ENCODE data around the gene IPCEF1. TPM values are rescaled to one million over a fixed set of nuclear protein-coding genes. Genes with fewer than 3 reads are reported as not detected.
"Not testable (repeated sequence)": the region's sequence is repeated elsewhere in the genome, so short reads cannot be mapped to it uniquely, and the experiment has no call there.

Gene IPCEF1
- total RNA-seq, 2 experiments from 2014 or later, result 42.9 to 46.4 TPM

DNA sequence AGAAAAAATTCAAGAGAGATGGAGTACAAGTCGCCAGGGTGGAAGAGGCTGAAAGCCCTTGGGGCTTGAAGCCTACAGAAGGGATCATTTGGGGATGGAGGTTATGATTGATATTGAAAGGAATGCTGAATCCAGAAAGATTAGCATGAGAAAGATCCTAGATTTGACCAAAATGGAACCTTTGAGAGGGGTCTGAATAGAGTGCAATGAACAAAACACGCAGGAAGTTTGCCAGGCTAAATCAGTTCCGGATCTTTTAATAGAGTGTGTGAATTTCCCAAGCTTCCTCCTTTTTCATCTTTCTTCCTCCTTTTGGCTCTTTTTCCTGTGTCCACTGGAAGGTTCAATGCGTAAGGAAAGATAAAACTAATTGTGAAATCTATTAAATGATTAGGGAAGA is 15.3 kb downstream of the IPCEF1 start:
- H3K9me3 Mint-ChIP-seq, result peaks cover 6% of the 10 kb centered on the region
- H3K4me1 Mint-ChIP-seq, result no peaks in the 10 kb centered on the region
- no peak overlapping the region for H3K4me3 Mint-ChIP-seq
- no peaks in the 10 kb centered on the region for H3K36me3 Mint-ChIP-seq
- DNase-seq, result no peak
- ATAC-seq (ENCODE audit: low read depth), result no peak
- peaks cover 4% of the 10 kb centered on the region for H3K27me3 Mint-ChIP-seq
- POLR2A ChIA-PET, result no interaction called here
- H3K27ac Mint-ChIP-seq, result no peak overlapping the region

DNA sequence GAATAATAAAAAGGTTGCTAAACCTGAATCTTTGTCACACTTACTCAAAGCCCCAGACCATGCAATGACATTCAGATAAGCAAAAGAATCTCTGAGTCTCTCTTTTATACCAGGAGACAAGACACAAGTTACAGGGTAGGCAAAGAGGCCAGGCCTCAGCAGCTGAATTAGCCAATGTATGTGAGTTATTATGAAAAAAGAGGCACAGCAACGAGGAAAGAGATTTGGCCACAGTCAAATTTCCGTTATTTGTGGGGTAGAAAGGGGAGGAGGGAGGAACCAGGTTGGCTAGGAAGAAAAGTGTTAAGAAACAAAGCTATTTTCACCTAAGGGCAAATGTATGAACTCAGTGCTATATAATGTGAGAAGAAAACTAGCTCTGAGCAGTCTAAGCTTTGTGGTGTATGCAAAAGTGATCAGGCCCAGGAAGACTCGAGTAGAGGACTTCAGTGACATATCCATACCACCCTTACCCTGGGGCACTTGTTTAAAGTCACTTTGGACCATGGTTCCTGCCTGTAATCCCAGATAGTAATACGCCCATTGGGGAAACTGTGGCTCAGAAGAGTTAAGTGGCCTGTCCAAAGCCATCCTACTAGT is 19.1 kb downstream of the IPCEF1 start:
- no peak for ATAC-seq (ENCODE audit: low read depth)

GRCh38 chr6:154334147-154334546 is 22.5 kb downstream of the IPCEF1 start:
- H3K4me1 Mint-ChIP-seq; POLR2A ChIA-PET; H3K27me3 Mint-ChIP-seq; H3K27ac Mint-ChIP-seq; ATAC-seq (ENCODE audit: low read depth); DNase-seq; H3K36me3 Mint-ChIP-seq; H3K4me3 Mint-ChIP-seq: not testable (repeated sequence)
- H3K9me3 Mint-ChIP-seq, result peaks cover 10% of the 10 kb centered on the region

More for the DNA sequence above, 19.1 kb downstream of the IPCEF1 start:
- Mint-ChIP-seq H3K4me1 (no peaks in the 10 kb centered on the region), H3K4me3 (no peak overlapping the region), H3K27me3 (peaks cover 4% of the 10 kb centered on the region), H3K27ac (no peak overlapping the region), H3K36me3 (no peaks in the 10 kb centered on the region), H3K9me3 (peaks cover 4% of the 10 kb centered on the region)
- POLR2A ChIA-PET, result no interaction called here
- no peak for DNase-seq

DNA sequence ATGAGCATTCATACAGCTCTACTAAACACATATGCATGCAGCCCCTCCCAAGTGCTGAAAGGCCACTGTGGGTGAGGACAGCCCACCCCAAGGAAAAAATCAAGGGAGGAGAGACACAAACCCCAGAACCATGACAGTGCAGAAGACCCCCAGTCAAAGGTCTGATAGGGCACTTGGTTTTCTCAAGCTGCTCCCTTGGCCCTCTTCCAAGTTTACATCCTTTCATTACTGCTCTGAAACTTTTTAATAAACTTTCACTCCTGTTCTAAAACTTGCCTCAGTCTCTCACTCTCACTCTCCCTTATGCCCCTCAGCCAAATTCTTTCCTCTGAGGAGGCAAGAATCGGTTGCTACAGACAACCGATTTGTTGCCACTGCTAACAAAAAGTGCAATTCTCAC is 24.9 kb downstream of the IPCEF1 start:
- DNase-seq, result no peak
- Mint-ChIP-seq H3K4me3 (no peak overlapping the region), H3K9me3 (peaks cover 10% of the 10 kb centered on the region), H3K4me1 (no peaks in the 10 kb centered on the region), H3K27me3 (peaks cover 2% of the 10 kb centered on the region), H3K36me3 (no peaks in the 10 kb centered on the region), H3K27ac (no peak overlapping the region)
- POLR2A ChIA-PET, result no interaction called here
- ATAC-seq (ENCODE audit: low read depth), result no peak

DNA sequence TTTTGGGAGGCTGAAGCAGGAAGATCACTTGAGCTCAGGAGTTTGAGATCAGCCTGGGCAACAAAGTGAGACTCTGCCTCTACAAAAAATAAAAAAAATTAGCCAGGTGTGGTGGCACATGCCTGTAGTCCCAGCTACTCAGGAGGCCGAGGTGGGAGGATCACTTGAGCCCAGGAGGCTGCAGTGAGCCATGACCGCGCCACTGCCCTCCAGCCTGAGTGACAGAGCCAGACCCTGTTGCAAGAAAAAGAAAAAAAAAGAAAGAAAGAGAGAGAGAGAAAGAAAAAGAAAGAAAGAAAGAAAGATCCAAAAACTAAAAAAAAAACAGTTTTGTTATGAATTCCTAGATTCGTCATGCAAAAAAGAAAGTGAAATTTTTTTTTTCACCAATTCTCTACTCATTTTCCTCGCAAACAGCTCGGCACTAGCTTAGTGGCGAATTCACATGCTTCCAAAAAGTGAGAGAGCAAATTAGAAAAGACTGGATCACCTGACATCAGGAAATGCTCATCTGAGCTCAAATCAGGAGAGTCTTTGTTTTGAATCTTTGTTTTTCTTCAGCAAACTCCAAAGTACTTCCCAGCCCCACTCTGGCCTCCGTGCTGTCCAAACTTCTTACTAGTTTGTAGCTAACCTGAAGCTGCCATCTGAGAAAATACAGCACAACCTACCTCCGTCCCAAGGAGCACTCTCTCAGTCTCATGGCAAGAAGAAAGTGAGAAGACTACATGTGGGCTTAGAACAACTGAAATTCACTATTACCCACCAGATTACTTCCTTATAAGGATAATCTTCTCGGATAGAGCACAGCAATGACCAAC is 27.0 kb downstream of the IPCEF1 start:
- POLR2A ChIA-PET, result no interaction called here
- Mint-ChIP-seq H3K36me3 (no peaks in the 10 kb centered on the region), H3K4me3 (no peak overlapping the region), H3K27ac (no peak overlapping the region), H3K9me3 (peaks cover 6% of the 10 kb centered on the region), H3K27me3 (no peaks in the 10 kb centered on the region), H3K4me1 (no peaks in the 10 kb centered on the region)
- DNase-seq (no peak), ATAC-seq (ENCODE audit: low read depth) (no peak)

GRCh38 chr6:154327313-154327712 is 29.3 kb downstream of the IPCEF1 start:
- H3K4me1 Mint-ChIP-seq; ATAC-seq (ENCODE audit: low read depth); H3K27me3 Mint-ChIP-seq; POLR2A ChIA-PET; H3K27ac Mint-ChIP-seq; H3K9me3 Mint-ChIP-seq; DNase-seq; H3K36me3 Mint-ChIP-seq; H3K4me3 Mint-ChIP-seq: not testable (repeated sequence)

DNA sequence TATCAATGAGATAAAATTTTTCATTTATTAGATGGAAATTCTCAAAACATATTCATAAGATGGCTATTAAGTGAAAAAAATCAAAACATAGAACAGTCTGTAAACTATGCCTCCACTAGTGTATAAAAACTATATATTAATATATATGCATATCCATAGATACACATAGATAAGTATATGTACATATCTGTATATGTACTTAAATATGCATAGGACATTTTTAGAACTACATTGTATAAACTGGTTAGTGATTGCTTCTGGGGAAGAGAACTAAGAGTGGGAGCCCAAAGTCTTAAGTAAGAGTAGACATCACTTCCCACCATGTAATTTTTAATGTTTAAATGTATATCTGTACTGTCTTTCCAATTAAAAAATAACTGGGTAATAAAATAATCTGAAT is 31.5 kb downstream of the IPCEF1 start:
- ATAC-seq (ENCODE audit: low read depth), result no peak
- H3K4me1 Mint-ChIP-seq, result no peaks in the 10 kb centered on the region
- H3K36me3 Mint-ChIP-seq, result no peaks in the 10 kb centered on the region
- no peaks in the 10 kb centered on the region for H3K9me3 Mint-ChIP-seq
- no peak overlapping the region for H3K27ac Mint-ChIP-seq
- POLR2A ChIA-PET, result no interaction called here
- no peaks in the 10 kb centered on the region for H3K27me3 Mint-ChIP-seq
- H3K4me3 Mint-ChIP-seq, result no peak overlapping the region
- no peak for DNase-seq

DNA sequence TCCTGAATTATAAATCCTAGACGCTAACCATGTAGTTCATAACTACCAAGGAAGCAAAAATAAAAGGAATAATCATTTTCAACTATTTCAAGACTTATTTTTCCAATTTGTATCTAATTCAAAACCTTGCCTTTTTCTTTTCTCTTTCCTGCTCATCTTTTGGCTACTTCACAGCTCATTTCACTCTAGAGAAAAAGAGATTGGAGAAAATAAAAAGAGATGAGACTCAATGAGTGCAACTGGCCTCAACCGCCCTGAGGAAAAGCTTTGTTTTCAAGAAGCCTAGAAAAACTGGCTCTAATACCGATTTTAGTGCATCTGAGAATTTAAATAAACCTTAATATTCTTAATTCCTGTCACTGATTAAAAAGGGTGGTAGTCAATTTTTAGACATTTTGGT is 36.4 kb downstream of the IPCEF1 start:
- H3K4me1 Mint-ChIP-seq, result peaks cover 1% of the 10 kb centered on the region
- H3K4me3 Mint-ChIP-seq, result no peak overlapping the region
- POLR2A ChIA-PET, result no interaction called here
- DNase-seq (no peak), ATAC-seq (ENCODE audit: low read depth) (no peak)
- no peak overlapping the region for H3K27ac Mint-ChIP-seq
- H3K27me3 Mint-ChIP-seq, result no peaks in the 10 kb centered on the region
- no peaks in the 10 kb centered on the region for H3K9me3 Mint-ChIP-seq
- no peaks in the 10 kb centered on the region for H3K36me3 Mint-ChIP-seq

GRCh38 chr6:154319231-154319858 is 37.3 kb downstream of the IPCEF1 start:
- Mint-ChIP-seq H3K27me3 (peaks cover 3% of the 10 kb centered on the region), H3K9me3 (no peaks in the 10 kb centered on the region), H3K4me1 (peaks cover 1% of the 10 kb centered on the region), H3K4me3 (no peak overlapping the region), H3K27ac (no peak overlapping the region), H3K36me3 (no peaks in the 10 kb centered on the region)
- no peak for ATAC-seq (ENCODE audit: low read depth)
- POLR2A ChIA-PET, result interaction anchor here (0.7 kb wide), 1 partner anchor 87 kb away, joined by 4 read pairs; no protein-coding TSS in a partner anchor
- DNase-seq, result no peak

GRCh38 chr6:154318721-154319120 is 37.9 kb downstream of the IPCEF1 start:
- H3K4me1 Mint-ChIP-seq, result peaks cover 1% of the 10 kb centered on the region
- H3K4me3 Mint-ChIP-seq, result no peak overlapping the region
- POLR2A ChIA-PET, result interaction anchor here (0.7 kb wide), 1 partner anchor 86 kb away, joined by 4 read pairs; no protein-coding TSS in a partner anchor
- no peaks in the 10 kb centered on the region for H3K9me3 Mint-ChIP-seq
- ATAC-seq (ENCODE audit: low read depth) (no peak), DNase-seq (no peak)
- H3K27ac Mint-ChIP-seq, result no peak overlapping the region
- peaks cover 3% of the 10 kb centered on the region for H3K27me3 Mint-ChIP-seq
- H3K36me3 Mint-ChIP-seq, result no peaks in the 10 kb centered on the region

GRCh38 chr6:154316131-154316530 is 40.5 kb downstream of the IPCEF1 start:
- DNase-seq (no peak), ATAC-seq (ENCODE audit: low read depth) (no peak)
- Mint-ChIP-seq H3K4me3 (no peak overlapping the region), H3K36me3 (no peaks in the 10 kb centered on the region), H3K4me1 (peaks cover 3% of the 10 kb centered on the region), H3K27ac (no peak overlapping the region), H3K9me3 (peaks cover 6% of the 10 kb centered on the region), H3K27me3 (peaks cover 4% of the 10 kb centered on the region)
- POLR2A ChIA-PET, result no interaction called here

- H3K27me3 Mint-ChIP-seq, result peaks cover 12% of the 10 kb centered on the region
- H3K9me3 Mint-ChIP-seq, result peaks cover 7% of the 10 kb centered on the region
- DNase-seq (no peak), ATAC-seq (ENCODE audit: low read depth) (no peak)
- POLR2A ChIA-PET, result interaction anchor here (0.7 kb wide), 1 partner anchor 156 kb away, joined by 5 read pairs; no protein-coding TSS in a partner anchor
- no peak overlapping the region for H3K4me3 Mint-ChIP-seq
- no peak overlapping the region for H3K27ac Mint-ChIP-seq
- peaks cover 4% of the 10 kb centered on the region for H3K4me1 Mint-ChIP-seq
- no peaks in the 10 kb centered on the region for H3K36me3 Mint-ChIP-seq
These were observed 42.5 kb downstream of the IPCEF1 start for GRCh38 chr6:154314084-154314483.

- no peaks in the 10 kb centered on the region for H3K36me3 Mint-ChIP-seq
- ATAC-seq (ENCODE audit: low read depth), result no peak
- no peak overlapping the region for H3K27ac Mint-ChIP-seq
- H3K27me3 Mint-ChIP-seq, result peaks cover 16% of the 10 kb centered on the region
- peaks cover 4% of the 10 kb centered on the region for H3K4me1 Mint-ChIP-seq
- POLR2A ChIA-PET, result no interaction called here
- no peak for DNase-seq
- peaks cover 9% of the 10 kb centered on the region for H3K9me3 Mint-ChIP-seq
- no peak overlapping the region for H3K4me3 Mint-ChIP-seq
These were observed 47.6 kb downstream of the IPCEF1 start for GRCh38 chr6:154308986-154309385.
